SU-DHL-6 (cell line): ENCODE results near the gene BCL2L13.

ENCODE experiments used
- EZH2phosphoT487 ChIP-seq: fragments of 200-600 bp; sonication (generic), shearing (Covaris generic); conservative IDR thresholded peaks from 2 replicates; pipeline ENCODE4 v1.6.1; 2018; ENCODE audit warnings: mild to moderate bottlenecking, antibody characterized with exemption, low read length, moderate library complexity, mixed read lengths
- TF ChIP-seq, protein P1 (sequence below): fragments of 200-600 bp; sonication (generic); IDR thresholded peaks from one replicate; pipeline ENCODE4 v1.5.1; 2017; ENCODE audit warnings: antibody characterized with exemption, mild to moderate bottlenecking, low read length, moderate library complexity; ENCODE audit not compliant: insufficient read depth, poor library complexity, severe bottlenecking

DNA sequence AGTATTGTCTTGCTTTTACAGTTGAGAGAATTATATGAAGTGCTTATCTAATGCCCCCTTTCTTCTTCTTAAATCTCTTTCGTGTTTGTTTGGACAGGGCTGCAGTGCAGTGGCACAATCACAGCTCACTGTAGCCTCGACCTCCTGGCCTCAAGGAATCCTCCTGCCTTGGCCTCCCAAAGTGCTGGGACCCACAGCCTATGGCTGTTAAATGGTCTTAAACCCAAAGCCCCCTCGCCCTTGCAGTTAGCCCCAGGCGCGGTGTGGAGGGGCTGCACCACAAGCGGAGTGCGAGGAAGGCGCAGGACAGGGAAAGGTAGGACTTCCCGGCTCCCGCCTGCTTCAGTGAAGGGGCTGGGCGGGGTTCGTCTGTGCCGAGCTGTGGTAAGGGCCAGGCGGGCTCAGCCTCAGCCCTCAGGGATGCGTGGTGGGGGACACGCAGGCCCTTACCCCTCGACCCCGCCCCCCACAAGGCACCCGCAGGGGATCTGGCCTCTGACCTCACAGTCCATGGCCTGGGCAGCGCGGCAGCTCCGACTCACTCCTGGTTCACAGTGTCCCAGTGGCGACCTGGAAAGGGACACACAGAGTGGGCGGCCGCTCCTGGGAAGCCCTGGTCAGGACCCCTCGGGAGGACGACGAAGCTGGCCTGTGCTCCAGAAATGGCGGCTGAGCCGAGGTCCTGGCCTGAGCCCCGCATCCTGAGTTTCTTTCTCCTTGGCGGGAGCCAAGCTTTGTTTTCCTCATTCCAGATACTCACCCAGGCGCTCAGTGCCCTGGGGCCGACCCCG, 111.2 kb downstream of the BCL2L13 start:
- TF ChIP-seq, protein P1, sequence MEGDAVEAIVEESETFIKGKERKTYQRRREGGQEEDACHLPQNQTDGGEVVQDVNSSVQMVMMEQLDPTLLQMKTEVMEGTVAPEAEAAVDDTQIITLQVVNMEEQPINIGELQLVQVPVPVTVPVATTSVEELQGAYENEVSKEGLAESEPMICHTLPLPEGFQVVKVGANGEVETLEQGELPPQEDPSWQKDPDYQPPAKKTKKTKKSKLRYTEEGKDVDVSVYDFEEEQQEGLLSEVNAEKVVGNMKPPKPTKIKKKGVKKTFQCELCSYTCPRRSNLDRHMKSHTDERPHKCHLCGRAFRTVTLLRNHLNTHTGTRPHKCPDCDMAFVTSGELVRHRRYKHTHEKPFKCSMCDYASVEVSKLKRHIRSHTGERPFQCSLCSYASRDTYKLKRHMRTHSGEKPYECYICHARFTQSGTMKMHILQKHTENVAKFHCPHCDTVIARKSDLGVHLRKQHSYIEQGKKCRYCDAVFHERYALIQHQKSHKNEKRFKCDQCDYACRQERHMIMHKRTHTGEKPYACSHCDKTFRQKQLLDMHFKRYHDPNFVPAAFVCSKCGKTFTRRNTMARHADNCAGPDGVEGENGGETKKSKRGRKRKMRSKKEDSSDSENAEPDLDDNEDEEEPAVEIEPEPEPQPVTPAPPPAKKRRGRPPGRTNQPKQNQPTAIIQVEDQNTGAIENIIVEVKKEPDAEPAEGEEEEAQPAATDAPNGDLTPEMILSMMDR, result no peak
- TF ChIP-seq EZH2phosphoT487, result no peak
